Measurements from ENCODE around the gene KLK10.
A peak's percentile ranks its signal among the peaks of the same experiment; 100 is the strongest.

Gene KLK10, protein sequence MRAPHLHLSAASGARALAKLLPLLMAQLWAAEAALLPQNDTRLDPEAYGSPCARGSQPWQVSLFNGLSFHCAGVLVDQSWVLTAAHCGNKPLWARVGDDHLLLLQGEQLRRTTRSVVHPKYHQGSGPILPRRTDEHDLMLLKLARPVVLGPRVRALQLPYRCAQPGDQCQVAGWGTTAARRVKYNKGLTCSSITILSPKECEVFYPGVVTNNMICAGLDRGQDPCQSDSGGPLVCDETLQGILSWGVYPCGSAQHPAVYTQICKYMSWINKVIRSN

GRCh38 chr19:51019544-51019925, at the start of gene KLK10:
TSS of gene KLK10 (minus strand) at chr19:51019709. CDS start at chr19:51019130, 579 bp downstream.
- DNase-seq, result no peak

- peak; percentile 92 to 94 for DNase-seq
These were observed 47.1 kb upstream of the KLK10 start for GRCh38 chr19:51066393-51067186.

DNA sequence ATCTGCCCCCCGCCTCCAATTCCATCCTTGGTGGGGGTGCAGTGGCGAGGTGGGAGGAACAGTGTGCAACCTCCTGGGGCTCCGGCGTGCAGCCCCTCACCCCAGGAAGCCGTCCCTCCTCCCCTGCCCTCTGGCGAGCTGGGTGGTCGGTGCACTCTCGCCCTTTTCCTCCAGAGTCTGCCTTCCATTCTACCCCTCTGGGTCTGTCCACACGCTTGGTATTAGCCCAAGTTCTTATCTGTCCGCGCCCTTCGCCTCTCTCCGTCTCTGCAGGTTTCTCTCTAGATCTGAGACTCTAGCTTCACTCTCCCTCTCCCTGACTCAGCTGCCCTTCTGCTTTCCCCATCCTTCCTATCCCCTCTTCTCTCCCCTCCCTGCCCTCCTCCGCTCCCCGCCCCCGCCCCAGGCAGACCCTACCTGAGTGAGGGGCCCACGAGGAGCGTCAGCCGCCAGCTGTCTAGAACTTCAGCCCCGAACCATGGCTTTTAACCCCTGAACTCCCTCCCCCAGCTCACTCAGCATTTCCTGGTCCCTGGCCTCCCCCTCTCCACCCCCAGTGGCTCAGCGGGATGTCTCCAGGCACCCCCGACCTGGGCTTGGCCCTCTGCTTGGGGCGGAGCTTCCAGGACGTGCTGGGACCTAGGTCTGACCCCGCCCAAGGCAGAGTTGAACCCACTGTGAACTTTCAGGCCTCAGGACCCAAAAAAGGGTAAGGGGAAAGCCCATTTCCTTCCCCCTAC, 45.9 kb upstream of the KLK10 start:
- DNase-seq, result no peak

DNA sequence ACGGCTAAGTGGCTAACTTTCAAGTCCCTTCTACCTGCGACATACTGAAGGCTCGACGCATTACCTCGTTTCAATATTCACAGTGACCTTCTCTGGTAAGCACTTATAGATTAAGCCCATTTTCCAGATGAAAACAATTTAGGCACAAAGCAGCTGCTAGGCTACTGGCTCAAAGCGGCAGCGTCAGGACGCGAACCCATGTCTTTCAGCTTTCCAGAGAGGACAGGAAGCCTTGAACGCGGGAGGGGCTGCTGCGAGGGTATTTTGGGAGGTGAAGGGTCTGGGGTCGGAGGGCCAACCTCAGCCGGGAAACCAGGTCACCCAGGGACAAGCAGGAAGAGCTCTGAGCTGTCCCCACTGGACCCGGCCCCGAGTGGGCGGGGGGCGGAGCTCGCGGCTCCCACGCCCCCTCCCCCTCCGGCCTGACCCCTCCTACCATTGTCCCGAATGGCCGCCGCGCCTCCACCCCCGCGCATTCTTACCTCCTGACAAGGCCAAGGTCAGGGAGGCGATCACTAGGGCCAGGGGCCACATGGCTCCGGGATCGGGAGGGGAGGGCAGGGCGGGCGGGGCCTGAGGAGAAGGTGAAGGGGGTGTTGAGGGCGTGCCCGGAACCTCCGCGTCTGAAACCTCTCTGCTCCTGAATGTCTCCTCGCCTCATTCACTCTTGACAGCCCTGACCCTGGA, 45.2 kb upstream of the KLK10 start, which contains the start of gene KLK13:
Gene KLK13 (minus strand): TSS at position 559 of the 687 bp plus-strand sequence. CDS start 25 bp downstream, at position 534.
- DNase-seq, result no peak

DNA sequence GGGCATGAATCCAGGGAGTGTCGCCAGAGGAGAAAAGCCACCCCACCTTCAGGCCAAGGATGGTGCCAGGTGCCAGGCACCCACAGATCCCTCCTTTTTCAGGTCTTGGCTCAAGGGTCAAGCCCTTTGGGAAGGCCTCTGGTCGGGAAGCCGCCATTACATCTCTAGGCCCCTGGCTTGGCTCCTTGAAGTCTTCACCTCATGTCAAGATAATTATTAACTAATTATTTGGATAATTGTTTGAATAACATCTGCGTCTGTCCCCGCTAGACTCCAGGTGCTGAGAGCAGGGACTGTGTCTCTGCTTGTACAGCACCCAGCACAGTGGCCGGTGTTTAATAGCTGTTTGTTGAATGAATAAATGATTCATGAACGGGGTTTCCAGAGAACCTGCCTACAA, 44.2 kb upstream of the KLK10 start:
- DNase-seq, result no peak

GRCh38 chr19:51060973-51061372, 41.5 kb upstream of the KLK10 start:
- DNase-seq, result no peak

DNA sequence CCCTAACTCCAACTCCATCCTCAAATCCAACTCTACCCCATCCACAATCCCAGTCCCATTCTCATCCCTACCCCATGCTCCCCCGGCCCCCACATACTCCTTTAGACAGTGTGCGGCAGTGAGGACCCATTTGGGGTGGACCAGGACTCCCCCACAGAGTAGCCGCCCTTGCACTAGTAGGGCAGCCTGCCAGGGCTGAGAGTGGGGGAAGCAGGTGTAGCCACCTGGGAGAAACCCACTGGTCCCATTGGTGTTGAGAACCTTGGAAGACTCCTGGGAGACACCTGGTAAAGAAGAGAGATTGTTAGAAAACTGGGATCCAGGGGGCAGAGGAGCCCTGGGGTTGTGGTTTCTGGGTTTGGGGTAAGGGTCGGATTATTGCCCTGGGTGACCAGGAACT, 40.8 kb upstream of the KLK10 start:
- DNase-seq, result no peak

- no peak for DNase-seq
These were observed 40.2 kb upstream of the KLK10 start for GRCh38 chr19:51059715-51060114.

DNA sequence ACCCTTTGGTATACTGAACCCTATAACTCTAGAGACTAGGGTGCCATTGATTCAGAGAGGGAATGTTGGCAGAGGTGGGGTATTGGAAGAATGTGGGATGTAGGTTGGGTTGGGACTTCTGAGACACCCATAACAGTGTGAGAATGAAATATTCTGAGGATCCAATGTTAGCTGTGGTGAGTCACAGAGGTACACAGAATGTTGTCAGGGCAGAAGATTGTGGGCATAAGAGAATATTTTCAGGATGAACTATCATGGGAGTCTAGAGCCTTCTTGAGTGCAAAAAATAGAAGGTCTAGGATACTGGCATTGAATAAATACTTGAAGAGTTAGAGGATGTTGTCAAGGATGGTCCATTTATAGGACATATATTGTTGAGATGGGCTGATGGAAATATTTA, 36.4 kb upstream of the KLK10 start:
- DNase-seq, result no peak

- no peak for DNase-seq
These were observed 27.5 kb upstream of the KLK10 start for GRCh38 chr19:51047031-51047335.

DNA sequence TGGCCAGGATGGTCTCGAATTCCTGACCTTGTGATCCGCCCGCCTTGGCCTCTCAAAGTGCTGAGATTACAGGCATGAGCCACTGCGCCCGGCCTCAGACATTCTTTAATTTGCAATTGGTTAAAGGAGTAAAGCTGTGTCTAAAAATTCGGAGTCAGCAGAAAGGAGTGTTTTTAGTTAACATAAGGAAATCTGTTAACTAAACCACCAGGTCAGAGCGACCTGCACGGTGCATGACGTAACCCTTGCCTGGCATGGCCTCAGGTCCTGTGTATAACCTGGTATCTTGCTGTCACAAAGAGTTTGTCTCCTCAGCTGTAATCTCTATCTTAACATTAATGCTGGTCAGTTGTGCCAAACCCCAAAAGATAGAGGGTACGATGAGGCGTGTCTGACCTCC, 24.8 kb upstream of the KLK10 start:
- no peak for DNase-seq

DNA sequence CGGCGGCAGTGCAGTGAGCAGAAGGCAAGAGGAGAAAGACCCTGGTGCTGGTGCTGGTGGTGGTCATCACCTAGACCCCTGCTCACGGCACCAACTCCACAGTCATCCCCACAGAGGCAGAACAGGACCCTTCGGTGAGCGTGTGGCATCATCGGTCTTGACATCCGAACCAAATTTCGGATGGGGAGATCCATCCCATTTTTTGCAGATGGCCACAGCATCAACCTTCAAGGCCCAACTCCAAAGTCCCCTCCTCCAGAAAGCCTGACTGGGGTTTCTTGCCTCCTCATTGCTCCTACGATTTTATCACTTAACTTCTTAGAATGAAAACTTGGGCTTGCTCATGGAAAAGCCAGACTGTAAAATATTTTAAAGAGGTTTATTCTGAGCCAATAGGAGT, 24.0 kb upstream of the KLK10 start:
- no peak for DNase-seq

- DNase-seq, result no peak
These were observed 20.6 kb upstream of the KLK10 start for GRCh38 chr19:51040151-51040550.

DNA sequence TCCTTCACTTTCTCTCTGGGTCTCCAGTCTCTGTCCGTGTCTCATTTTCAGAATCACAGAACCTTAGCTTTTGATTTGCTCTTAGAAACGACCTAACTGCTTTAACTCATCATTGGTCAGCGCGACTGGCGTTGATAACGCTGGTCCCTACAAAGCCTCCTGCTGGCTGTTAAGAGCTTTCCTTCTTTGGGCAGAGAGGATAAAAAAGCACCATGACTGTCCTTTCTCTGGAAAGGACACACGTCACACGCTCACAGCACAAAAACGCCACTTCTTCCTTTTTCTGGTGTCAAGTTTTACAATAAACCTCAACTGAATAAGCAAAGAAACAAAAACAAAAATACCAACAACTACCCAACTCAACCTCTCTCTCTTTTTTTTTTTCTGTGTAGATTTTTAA, 17.0 kb upstream of the KLK10 start:
- no peak for DNase-seq

DNA sequence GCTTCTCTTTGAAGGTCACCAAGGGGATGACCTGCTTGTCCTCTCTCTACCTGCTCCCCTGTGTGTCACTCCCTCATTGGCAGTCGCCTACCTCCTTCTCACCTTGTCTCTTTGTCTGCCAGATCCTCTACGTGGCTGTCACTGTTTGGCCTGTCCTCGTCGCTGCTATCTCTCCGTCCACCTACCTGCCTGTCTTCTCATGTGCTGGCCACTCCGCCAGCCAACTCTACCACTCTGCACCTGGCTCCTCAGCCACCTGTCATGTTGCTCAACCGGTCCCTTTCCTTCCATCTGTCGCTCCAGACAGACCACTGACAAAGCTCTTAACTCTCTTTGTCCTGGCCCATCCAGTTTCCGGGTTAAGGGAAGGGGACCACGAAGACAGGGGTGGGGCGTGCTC, 15.2 kb upstream of the KLK10 start, which contains the start of gene KLK12:
Gene KLK12 (minus strand): TSS at position 299 of the 400 bp plus-strand sequence. CDS start 381 bp downstream, outside the sequence.
- peak in 1 of 2 experiments; percentile 30 for DNase-seq

DNA sequence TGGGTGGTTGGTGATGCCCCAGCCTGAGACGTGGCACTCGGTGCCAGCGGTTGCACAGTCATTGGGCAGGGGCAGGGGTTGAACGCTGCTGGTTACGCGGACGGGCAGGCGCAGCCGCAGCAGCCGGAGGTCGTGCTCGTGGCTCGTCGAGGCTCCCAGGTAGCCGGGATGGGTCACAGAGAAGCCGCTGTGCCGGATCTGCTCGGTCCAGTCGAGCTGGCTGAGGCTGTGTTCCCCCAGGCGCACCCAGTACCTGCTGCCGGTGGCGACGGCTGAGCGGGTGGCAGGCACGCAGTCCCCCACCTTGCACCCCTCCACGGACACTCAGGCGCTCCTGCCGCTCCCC, 12.3 kb upstream of the KLK10 start:
- DNase-seq, result no peak

DNA sequence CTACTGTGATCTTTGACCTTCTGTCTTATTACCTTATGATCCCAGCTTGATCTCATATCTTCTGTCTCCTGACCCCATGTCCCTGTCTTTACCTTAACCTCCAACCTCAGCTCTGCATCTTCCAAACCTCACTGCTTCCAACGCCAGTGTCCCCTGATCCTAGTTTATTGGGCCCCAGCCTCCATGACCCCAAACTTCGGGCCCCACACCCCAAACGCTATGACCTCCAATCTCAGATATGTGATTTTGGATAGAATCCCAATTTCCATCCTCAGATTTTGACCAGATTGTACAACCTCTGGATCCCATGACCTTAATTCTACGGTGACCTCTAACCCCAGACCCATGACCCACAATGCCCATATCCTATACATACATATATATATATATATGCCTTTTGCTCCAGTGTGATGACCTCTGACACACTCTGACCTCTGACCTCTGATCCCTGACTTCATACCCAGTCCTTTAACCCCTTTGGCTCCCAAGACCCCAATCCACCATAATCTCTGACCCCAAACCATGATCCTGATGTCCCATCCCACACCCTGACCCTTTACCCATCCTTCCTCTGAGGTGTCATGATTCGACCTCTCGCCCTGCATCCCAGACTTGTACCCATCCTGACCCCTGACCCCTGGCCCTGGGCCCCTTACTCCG, 11.8 kb upstream of the KLK10 start:
- no peak for DNase-seq

GRCh38 chr19:51030631-51031030, 11.1 kb upstream of the KLK10 start:
- no peak for DNase-seq

GRCh38 chr19:51029718-51030117, 10.2 kb upstream of the KLK10 start:
- DNase-seq, result no peak

- DNase-seq, result no peak
These were observed 8.4 kb upstream of the KLK10 start for GRCh38 chr19:51027873-51028272.

GRCh38 chr19:51027126-51027806, 7.8 kb upstream of the KLK10 start:
- no peak for DNase-seq

- peak in 1 of 2 experiments; percentile 32 for DNase-seq
These were observed 7.0 kb upstream of the KLK10 start, which contains the start of gene KLK11 for GRCh38 chr19:51026554-51026831. TSS of gene KLK11 (minus strand) at chr19:51026616. CDS start at chr19:51025631, 985 bp downstream.
